GM12874 (cell line): Measurements from ENCODE around the gene DOC2A.

Source experiments
- TF ChIP-seq, protein P1 (sequence below): IDR thresholded peaks from 2 replicates; pipeline ENCODE4 v1.5.1; 2011; ENCODE audit warnings: low read depth, mild to moderate bottlenecking, control low read depth, low read length, moderate library complexity; ENCODE audit not compliant: insufficient read depth

Gene DOC2A

DNA sequence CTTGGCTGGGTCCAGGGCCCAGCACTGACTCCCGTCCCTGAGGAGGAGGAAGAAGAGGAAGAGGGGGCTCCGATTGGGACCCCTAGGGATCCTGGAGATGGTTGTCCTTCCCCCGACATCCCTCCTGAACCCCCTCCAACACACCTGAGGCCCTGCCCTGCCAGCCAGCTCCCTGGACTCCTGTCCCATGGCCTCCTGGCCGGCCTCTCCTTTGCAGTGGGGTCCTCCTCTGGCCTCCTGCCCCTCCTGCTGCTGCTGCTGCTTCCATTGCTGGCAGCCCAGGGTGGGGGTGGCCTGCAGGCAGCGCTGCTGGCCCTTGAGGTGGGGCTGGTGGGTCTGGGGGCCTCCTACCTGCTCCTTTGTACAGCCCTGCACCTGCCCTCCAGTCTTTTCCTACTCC, 23.9 kb downstream of the DOC2A start:
- TF ChIP-seq, protein P1, sequence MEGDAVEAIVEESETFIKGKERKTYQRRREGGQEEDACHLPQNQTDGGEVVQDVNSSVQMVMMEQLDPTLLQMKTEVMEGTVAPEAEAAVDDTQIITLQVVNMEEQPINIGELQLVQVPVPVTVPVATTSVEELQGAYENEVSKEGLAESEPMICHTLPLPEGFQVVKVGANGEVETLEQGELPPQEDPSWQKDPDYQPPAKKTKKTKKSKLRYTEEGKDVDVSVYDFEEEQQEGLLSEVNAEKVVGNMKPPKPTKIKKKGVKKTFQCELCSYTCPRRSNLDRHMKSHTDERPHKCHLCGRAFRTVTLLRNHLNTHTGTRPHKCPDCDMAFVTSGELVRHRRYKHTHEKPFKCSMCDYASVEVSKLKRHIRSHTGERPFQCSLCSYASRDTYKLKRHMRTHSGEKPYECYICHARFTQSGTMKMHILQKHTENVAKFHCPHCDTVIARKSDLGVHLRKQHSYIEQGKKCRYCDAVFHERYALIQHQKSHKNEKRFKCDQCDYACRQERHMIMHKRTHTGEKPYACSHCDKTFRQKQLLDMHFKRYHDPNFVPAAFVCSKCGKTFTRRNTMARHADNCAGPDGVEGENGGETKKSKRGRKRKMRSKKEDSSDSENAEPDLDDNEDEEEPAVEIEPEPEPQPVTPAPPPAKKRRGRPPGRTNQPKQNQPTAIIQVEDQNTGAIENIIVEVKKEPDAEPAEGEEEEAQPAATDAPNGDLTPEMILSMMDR: no peak

DNA sequence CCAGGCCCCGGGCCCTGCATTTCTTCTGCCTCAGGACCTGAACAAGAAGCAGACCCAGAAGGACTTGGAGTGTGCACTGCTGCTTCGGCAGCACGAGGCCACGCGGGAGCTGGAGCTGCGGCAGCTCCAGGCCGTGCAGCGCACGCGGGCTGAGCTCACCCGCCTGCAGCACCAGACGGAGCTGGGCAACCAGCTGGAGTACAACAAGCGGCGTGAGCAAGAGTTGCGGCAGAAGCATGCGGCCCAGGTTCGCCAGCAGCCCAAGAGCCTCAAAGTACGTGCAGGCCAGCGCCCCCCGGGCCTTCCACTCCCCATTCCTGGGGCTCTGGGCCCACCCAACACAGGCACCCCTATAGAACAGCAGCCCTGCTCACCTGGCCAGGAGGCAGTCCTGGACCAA, 24.6 kb downstream of the DOC2A start:
- TF ChIP-seq, protein P1: no peak

GRCh38 chr16:29985271-29985811, 25.5 kb downstream of the DOC2A start:
- TF ChIP-seq, protein P1: no peak

DNA sequence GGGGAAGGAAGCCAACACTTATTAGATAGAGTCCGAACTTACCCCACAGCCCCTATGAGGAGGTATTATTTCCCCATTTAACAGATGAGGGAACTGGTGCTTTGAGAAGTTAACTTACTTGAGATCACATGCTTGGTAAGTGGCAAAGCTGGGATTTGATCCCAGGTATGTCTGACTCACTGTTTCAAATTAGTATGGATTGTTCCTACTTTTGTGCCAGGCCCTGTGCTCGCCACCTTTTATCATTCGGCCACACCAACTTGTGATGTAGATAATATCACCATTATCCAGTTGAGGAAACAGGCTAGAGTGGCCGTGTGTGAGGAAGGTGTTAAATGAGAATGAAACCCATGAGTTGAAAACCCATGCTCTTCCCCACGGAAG, 26.1 kb downstream of the DOC2A start:
- TF ChIP-seq, protein P1: no peak

GRCh38 chr16:29984137-29984763, 26.6 kb downstream of the DOC2A start:
- TF ChIP-seq, protein P1: no peak

GRCh38 chr16:29983420-29984136, 27.2 kb downstream of the DOC2A start:
- TF ChIP-seq, protein P1: no peak

DNA sequence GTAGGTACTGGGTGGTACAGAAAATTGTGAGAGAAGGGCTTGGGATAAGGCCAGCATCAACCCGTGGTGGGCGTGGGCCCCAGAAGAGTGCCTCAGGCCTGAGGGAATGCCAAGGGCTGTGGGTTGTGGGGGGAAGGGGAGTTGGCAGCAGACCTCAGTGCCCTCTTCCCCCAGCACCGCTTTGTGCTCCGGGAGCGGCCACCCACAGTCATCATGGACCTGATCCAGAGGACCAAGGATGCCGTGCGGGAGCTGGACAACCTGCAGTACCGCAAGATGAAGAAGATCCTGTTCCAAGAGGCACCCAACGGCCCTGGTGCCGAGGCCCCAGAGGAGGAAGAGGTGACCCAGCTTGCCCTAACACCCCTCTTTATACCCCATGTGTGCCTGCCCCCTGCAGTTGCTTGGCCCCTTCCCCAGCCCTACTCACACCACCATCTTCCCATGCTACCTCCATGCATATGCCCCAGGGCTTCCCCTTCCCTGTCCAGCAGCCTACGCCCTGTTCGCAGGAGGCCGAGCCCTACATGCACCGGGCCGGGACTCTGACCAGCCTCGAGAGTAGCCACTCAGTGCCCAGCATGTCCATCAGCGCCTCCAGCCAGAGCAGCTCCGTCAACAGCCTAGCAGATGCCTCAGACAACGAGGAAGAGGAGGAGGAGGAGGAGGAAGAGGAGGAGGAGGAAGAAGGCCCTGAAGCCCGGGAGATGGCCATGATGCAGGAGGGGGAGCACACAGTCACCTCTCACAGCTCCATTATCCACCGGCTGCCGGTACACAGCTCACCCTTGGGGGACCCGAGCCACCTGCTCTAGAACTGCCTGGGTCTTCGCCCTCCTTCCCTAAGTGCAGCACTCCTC, 28.0 kb downstream of the DOC2A start:
- TF ChIP-seq, protein P1: no peak
